HG03064 (cell line): ENCODE results near the gene OBSL1.
A peak's percentile ranks its signal among the peaks of the same experiment; 100 is the strongest.

Experiments
- ATAC-seq: cut with Tn5 transposase; IDR thresholded peaks from one replicate; pipeline ENCODE4 v1.9.1; 2021; ENCODE audit warnings: low read depth; ENCODE audit not compliant: unreplicated experiment

OBSL1 gene

DNA sequence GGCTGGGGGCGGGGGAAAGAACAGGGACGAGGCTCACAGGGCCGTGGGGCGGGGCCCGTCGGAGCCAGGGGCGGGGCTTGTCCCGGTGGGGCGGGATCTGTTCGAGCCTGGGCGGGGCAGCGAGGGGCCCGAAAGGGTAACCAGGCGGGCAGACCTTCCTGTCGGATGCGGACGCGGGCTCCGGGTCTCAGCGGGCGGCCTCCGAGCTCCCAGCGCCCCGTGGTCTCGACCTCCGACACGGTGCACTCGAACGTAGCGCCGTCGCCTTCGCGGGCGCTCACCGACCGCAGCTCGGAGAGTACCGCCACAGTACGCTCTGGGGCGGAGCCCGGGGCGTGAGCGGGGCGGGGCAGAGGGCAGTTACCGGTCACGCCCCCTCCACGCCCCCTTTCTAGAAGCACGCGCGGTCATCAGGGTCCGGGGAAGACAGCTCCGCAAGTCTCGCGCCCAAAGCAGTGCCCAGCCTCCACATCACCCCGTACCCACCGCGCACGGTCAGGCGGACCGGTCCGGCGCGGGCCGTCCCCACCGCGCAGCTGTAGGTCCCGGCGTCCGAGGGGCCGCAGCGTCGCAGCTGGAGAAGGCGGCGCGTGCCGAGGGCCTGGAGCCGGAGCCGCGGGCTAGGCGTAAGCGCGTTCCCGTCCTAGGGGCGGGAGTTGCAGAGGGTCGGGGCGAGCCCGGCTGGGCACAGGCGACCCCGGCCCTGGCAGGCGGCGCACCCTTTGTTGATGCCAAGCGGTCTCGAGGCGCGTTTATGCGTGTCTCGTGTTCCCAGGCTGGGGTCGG is 18.8 kb downstream of the OBSL1 start:
- peak; percentile 91 for ATAC-seq

DNA sequence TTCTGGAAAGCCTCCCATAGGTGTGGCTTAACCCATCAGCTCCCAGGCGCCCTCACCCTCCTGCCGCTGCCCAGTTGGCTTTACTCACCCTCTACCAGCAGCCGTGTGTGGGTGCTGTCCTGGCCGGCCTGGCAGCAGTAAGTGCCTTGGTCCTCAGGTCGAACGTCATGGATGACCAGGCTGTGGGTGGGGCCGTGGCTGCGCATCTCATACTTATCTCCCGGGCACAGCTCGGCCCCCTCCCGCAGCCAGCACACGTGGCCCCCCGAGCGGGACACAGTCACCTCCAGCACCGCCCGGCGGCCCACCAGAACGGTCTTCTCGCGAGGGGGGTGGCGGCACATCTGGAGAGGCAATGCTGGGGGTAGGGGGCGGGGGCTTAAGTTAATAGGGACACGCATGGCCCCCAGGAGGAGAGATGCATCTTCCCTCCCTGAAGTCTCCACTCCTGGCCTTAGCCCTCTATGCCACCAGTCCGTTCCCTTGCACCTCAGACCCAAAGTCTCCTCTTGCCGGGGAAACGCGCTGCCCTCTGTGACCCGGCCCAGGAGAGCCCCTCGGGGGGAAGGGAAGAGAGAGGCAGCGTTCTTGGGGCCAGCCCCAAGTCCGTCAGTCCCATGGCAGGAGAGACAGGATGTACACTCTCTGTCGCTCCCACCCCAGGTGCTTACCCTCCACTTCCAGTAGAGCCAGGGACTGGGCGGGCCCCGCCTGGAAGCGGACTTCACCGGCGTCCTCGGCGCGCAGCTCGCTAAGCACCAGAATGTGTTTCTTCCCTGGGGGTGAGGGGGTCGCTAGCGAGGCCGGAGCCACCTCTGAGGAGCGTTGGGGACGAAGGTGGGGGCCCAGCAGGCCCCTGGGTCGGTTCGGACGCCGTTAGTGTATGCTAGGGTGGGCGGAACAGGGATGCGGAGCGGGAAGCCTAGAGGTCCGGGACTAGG is 19.6 kb downstream of the OBSL1 start:
- ATAC-seq: peak; percentile 12

- no peak for ATAC-seq
Observed at GRCh38 chr2:219549619-219550018, 21.7 kb downstream of the OBSL1 start.

- no peak for ATAC-seq
Observed at GRCh38 chr2:219548990-219549389, 22.3 kb downstream of the OBSL1 start.

DNA sequence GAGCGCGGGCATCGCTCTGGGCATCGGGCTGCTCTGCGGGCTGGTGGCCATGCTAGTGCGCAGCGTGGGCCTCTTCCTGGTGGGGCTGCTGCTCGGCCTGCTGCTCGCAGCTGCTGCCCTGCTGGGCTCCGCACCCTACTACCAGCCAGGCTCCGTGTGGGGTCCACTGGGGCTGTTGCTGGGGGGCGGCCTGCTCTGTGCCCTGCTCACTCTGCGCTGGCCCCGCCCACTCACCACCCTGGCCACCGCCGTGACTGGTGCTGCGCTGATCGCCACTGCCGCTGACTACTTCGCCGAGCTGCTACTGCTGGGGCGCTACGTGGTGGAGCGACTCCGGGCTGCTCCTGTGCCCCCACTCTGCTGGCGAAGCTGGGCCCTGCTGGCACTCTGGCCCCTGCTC is 23.7 kb downstream of the OBSL1 start:
- ATAC-seq: no peak

GRCh38 chr2:219545943-219546352 is 25.4 kb downstream of the OBSL1 start:
- no peak for ATAC-seq

- no peak for ATAC-seq
Observed at GRCh38 chr2:219545295-219545942, 25.9 kb downstream of the OBSL1 start.

DNA sequence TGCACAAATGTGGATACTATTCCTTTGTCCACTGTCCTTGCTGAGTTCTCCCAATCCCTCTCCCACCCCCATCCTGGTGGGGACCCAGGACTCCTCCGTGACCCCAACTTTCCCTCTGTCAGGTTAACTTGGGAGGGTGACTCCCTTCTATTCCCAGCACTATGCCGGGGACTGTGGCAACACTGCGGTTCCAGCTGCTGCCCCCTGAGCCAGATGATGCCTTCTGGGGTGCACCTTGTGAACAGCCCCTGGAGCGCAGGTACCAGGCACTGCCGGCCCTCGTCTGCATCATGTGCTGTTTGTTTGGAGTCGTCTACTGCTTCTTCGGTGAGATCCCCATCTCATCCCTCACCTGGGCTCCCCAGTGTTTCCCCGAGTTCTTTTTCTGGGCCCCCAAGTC is 26.8 kb downstream of the OBSL1 start:
- no peak for ATAC-seq

- peak; percentile 68 for ATAC-seq
Observed at GRCh38 chr2:219543596-219544358, 27.6 kb downstream of the OBSL1 start, which contains the start of the genes CHPF and TMEM198. Gene CHPF, minus strand, starts transcription at chr2:219543809. Its CDS starts 271 bp downstream, at chr2:219543538. Gene TMEM198, plus strand, starts transcription at chr2:219544028. Its CDS starts 700 bp downstream, at chr2:219544728.

- peak; percentile 39 for ATAC-seq
Observed at GRCh38 chr2:219542931-219543595, 28.3 kb downstream of the OBSL1 start.

GRCh38 chr2:219541611-219542180 is 29.6 kb downstream of the OBSL1 start:
- ATAC-seq: peak; percentile 48

GRCh38 chr2:219540784-219541504 is 30.4 kb downstream of the OBSL1 start:
- no peak for ATAC-seq

GRCh38 chr2:219539926-219540678 is 31.2 kb downstream of the OBSL1 start:
- ATAC-seq: no peak

DNA sequence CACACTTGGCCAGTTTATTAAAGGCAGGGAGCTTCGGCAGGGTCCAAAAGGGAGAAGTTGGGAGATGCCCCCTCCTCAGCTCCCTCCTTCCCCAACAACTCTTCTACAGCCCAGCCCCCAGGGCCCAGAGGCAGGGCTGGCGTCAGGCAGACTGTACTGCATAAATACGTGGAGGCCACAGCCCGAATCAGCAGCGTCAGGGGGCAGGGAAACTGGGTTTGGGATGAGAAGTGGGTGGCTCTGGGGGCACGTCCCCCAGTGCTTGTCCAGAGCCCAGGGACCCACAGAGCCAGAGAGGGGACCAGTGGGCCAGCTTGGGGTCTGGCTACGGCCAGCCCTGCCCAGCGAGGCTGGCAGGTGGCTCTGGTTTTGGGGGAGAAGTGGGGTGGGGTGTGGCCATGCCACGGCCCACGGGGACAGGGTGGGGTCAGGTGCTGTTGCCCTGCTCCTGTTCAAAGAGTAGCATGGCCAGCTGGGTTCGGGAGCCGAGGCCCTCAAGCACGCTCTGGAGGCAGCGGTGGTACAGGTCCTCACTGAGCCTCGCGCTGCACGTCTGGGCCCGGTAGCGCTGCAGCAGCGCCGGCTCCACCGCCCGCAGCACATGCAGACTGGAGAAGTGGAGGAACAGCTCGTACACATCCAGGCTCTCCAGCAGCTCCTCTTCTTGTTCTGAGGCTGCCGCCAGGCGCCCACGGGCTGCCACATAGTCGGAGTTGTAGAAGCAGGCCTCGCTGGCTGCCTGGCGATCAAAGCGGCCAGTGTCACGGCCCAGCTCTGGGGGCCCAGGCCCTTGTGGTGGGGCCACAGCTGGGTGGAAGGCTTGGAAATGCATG is 32.2 kb downstream of the OBSL1 start:
- no peak for ATAC-seq

DNA sequence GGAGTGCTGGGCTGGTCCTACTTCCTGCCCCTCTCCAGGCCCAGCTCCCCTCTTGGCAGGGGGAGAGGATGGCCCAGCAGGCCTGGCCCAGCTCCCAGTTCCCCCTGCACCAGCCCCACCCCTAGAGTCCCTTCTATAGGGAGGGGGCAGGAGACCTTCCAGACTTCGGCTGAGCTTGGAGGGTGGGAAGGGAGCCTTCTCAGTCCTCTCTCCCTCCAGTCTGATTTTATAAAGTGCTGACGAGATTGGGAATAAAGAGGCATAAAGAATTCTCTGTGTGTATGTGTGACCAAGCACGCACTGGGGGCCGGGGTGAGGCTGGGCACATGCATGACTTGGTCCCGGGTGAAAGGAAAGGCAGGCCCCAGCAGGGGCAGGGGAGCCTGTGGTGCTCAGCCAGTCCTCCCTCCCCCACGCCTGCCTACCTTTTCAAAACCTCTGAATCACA is 32.8 kb downstream of the OBSL1 start:
- no peak for ATAC-seq

GRCh38 chr2:219537657-219538488 is 33.5 kb downstream of the OBSL1 start:
- no peak for ATAC-seq
